Measurements from ENCODE around the gene CGB5.
A peak's percentile ranks its signal among the peaks of the same experiment; 100 is the strongest.
"Not testable (repeated sequence)": the region's sequence is repeated elsewhere in the genome, so short reads cannot be mapped to it uniquely, and the experiment has no call there.

Gene CGB5

GRCh38 chr19:49043548-49043947, at the start of gene CGB5:
Gene CGB5 (plus strand): TSS chr19:49043848. CDS start chr19:49044210, 362 bp downstream.
- not testable (repeated sequence) for DNase-seq (ENCODE audit: low read depth)

GRCh38 chr19:48994035-48994386, 49.6 kb upstream of the CGB5 start:
- DNase-seq (ENCODE audit: low read depth): no peak

GRCh38 chr19:48997972-48998371, 45.7 kb upstream of the CGB5 start:
- DNase-seq (ENCODE audit: low read depth): peak; percentile 40

- peak; percentile 62 for DNase-seq (ENCODE audit: low read depth)
These were observed 43.9 kb upstream of the CGB5 start for GRCh38 chr19:48999481-49000325.

- DNase-seq (ENCODE audit: low read depth): no peak
These were observed 39.5 kb upstream of the CGB5 start for GRCh38 chr19:49004133-49004532.

GRCh38 chr19:49004964-49005614, 38.6 kb upstream of the CGB5 start:
- no peak for DNase-seq (ENCODE audit: low read depth)

- DNase-seq (ENCODE audit: low read depth): no peak
These were observed 36.7 kb upstream of the CGB5 start for GRCh38 chr19:49006905-49007304.

- DNase-seq (ENCODE audit: low read depth): no peak
These were observed 33.8 kb upstream of the CGB5 start for GRCh38 chr19:49009828-49010227.

- no peak for DNase-seq (ENCODE audit: low read depth)
These were observed 33.2 kb upstream of the CGB5 start for GRCh38 chr19:49010453-49010852.

- DNase-seq (ENCODE audit: low read depth): no peak
These were observed 32.5 kb upstream of the CGB5 start for GRCh38 chr19:49011194-49011593.

- no peak for DNase-seq (ENCODE audit: low read depth)
These were observed 29.4 kb upstream of the CGB5 start for GRCh38 chr19:49014123-49014869.

GRCh38 chr19:49014870-49015255, 28.8 kb upstream of the CGB5 start:
- DNase-seq (ENCODE audit: low read depth): no peak

- no peak for DNase-seq (ENCODE audit: low read depth)
These were observed 27.4 kb upstream of the CGB5 start for GRCh38 chr19:49016067-49016839.

GRCh38 chr19:49017041-49017665, 26.5 kb upstream of the CGB5 start, which contains the start of gene LHB:
Gene LHB (minus strand): TSS chr19:49017091. CDS start chr19:49017081, 10 bp downstream.
- no peak for DNase-seq (ENCODE audit: low read depth)

GRCh38 chr19:49017666-49018351, 25.8 kb upstream of the CGB5 start:
- DNase-seq (ENCODE audit: low read depth): peak; percentile 52

- not testable (repeated sequence) for DNase-seq (ENCODE audit: low read depth)
These were observed 25.0 kb upstream of the CGB5 start for GRCh38 chr19:49018388-49019241.

GRCh38 chr19:49019242-49019932, 24.3 kb upstream of the CGB5 start:
- peak; percentile 43 for DNase-seq (ENCODE audit: low read depth)

GRCh38 chr19:49020342-49020741, 23.3 kb upstream of the CGB5 start:
- DNase-seq (ENCODE audit: low read depth): no peak

Data from stimulated activated CD8-positive, alpha-beta memory T cell treated with anti-CD3 and anti-CD28 coated beads, Interleukin-4, amount 100 ng/mL, for 24 hours (primary cell).